Activated T-cell treated with anti-CD3 and anti-CD28 coated beads for 1 hour (primary cell): Measurements from ENCODE around the gene TM7SF3.
"Not testable (repeated sequence)": the region's sequence is repeated elsewhere in the genome, so short reads cannot be mapped to it uniquely, and the experiment has no call there.

Experiments used
- DNase-seq: peaks from one replicate; pipeline ENCODE4 v3.0.0-alpha.2; 2020; ENCODE audit warnings: low read depth

Gene TM7SF3

DNA sequence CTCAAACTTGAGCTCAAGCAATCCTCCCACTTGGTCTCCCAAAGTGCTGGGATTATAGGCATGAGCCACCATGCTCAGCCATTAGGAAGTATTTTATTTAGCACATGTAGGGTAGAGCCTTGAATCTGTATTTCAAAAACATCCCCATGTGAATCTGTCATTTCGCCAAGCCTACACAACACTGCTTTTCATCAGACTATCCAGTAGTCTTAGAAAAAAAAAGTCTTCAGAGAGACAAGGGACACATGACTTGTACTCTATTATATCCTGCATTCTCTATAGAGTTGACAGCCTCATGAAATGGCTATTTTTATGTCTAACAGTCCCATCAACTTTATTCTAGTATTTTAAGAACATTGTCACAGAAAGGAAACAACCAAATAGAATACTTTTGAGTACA is 35.4 kb downstream of the TM7SF3 start:
- no peak for DNase-seq

DNA sequence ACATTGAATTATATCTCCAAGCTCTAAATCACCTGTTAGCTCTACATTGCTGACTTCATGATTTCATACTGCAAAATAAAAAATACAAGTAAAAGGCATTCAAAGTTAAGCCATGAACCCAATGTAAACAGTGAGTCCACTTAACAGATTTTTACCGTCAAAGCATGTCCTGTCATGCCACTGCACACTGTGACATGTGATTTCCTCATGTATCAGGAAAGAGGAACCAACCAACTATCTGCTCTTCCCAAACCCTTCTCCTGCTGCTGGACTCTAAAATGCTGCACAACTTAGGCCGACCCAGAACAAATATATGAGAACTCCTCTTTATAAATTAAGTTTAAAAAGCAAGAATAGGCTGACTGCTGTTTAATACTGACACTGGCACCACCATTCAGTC is 37.5 kb downstream of the TM7SF3 start:
- DNase-seq: no peak

DNA sequence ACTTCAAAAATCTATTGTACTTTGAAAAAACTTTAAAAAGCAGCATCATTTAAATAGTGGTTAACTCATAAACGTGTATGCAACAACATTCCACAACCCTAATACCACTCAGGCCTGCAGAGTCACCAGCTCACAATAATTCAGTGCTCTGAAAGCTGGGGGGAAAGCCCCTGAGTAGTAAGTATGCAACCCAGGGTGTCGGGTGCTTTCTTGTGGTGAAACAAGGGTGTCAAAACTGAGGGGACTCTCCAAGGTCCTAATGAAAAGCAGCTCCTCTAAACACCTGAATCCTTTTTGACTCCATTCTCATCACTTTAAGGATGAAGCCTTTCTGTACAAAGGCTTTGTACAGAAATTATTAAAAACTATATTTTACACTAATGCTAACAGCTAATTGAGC is 42.2 kb downstream of the TM7SF3 start:
- DNase-seq: peak; percentile 20

DNA sequence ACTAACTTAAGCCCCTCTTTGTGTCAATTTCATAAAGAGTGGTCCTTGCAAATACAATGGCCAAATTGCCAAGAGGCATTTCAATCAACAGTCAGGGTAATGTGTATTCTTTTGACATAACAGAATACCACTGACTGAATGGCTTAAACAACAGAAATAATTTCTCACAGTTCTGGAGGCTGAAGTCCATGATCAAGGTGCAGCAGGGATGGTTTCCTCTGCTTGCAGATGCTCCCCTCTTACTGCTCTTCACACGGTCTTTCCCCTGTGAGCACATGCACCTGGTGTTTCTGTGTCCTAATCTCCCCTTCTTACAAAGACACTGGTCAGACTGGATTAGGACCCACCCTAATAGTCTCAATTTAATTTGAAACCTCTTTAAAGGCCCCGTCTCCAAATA is 44.0 kb downstream of the TM7SF3 start:
- DNase-seq: no peak

GRCh38 chr12:26966842-26967241 is 47.3 kb downstream of the TM7SF3 start:
- DNase-seq: no peak

DNA sequence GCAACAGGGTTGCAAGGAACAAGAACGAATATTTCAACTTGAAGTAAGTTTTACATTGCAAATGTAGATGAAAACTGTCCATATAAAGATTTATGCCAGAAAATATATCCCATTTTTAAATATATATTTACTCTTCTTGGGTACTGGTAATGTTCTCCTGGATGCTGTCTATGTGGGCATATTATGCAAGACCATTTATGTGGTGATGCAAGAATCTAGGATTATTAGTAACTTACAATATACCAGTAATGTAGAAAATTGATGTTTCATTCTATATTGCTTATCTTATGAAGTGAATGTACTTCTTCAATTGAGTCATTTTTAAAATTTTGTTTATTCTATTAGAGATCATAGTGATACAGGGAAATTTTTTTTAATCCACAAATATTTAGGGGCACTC is 50.8 kb downstream of the TM7SF3 start:
- DNase-seq: no peak

DNA sequence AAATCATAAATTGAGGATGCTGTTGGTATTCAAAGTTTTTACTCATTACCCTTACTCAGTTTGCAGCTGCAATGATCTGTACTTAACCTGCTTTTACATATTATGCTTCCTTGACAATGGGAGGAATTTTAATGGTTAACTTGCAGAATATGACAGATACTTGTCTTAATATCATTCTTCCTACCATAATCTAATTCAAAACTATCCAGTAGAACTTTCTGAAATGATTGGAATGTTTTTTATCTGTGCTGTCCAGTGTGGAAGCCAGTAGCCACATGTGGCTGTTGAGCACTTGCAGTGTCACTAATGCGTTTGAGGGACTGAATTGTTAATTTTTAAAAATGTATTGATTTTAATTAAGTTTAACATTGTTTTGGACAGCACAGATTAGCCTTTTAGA is 52.4 kb downstream of the TM7SF3 start:
- no peak for DNase-seq

DNA sequence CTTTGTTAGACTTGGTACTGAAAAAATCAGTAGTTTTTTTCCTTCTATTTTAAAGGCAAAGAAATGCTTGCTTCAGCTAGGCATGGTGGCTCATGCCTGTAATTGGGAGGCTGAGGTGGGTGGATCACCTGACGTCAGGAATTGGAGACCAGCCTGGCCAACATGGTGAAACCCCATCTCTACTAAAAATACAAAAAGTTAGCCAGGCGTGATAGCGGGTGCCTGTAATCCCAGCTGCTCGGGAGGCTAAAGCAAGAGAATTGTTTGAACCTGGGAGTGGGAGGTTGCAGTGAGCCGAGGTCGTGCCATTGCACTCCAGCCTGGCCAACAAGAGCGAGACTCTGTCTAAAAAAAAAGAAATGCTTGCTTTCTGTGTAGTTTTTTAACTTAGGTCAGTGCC is 52.8 kb downstream of the TM7SF3 start:
- DNase-seq: not testable (repeated sequence)

DNA sequence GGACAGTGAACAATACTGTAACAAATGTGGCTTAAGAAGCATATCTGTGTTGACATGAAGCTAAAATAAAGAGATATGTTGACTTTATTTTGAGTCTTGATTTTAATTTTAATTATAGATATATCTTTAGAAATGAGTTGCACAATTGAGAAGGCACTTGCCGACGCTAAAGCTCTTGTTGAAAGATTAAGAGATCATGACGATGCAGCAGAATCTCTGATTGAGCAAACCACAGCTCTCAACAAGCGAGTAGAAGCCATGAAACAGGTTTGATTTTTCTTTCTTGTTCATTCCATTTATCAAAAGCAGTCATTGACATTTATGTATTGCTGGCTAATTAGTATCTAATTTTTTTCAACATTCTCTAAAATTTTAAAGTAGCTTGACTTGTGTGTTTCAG is 60.2 kb downstream of the TM7SF3 start:
- DNase-seq: no peak

DNA sequence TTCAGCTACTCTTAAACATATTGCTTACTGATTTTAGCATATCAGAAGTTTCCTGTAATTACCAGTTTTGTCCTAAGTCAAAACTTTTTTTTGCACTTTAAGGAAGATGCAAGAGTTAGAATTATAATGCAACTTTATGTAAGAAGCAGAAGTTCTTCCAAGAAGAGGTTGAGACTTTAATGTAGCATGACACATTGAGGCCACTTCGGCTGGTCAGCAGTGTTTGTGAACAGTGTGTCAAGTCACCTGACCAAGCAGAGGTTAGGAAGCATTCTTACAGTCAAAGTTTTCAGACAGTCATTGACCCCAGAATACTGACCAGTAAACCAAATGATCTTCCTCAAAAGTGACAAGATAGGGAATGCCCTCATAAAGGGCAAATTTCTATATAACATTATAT is 60.7 kb downstream of the TM7SF3 start:
- no peak for DNase-seq

DNA sequence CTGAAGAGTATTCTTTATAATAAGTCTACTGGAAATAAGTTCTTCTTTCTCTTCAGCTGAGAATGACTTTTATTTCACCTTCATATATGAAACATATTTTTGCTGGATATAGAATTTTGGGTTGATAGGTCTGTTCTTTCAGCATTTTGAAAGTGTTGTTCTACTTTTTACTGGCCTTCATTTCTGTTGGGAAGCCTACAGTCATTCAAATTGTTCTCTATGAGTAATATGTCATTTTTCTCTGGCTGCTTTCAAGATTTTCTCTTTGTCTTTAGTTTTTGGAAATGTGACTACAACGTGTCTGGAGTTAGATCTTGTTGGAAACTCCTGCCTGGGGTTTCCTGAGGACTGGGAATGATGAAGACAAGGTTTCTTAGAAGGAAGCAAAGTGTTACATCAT is 65.9 kb downstream of the TM7SF3 start:
- no peak for DNase-seq

DNA sequence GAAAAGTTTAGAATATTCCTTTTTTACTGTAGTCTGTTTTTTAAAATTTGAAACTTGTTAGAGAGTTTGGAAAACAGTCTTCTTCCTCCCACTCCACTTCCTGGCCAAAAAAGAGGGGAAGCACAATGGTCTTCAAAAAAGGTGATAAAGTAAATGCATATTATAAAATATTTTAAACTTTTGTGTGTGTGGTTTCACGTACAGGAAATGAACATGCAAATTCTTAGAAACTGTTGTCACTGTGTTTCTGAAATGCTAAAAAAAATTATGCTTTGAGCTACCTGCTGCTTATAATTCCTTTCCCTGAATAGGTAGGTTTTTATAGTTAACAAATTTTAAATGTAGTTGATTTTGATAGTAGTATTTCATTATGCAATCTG is 73.0 kb downstream of the TM7SF3 start:
- no peak for DNase-seq

- DNase-seq: no peak
Measured at GRCh38 chr12:26940516-26941214, 73.5 kb downstream of the TM7SF3 start.

GRCh38 chr12:26939953-26940352 is 74.2 kb downstream of the TM7SF3 start:
- DNase-seq: no peak

DNA sequence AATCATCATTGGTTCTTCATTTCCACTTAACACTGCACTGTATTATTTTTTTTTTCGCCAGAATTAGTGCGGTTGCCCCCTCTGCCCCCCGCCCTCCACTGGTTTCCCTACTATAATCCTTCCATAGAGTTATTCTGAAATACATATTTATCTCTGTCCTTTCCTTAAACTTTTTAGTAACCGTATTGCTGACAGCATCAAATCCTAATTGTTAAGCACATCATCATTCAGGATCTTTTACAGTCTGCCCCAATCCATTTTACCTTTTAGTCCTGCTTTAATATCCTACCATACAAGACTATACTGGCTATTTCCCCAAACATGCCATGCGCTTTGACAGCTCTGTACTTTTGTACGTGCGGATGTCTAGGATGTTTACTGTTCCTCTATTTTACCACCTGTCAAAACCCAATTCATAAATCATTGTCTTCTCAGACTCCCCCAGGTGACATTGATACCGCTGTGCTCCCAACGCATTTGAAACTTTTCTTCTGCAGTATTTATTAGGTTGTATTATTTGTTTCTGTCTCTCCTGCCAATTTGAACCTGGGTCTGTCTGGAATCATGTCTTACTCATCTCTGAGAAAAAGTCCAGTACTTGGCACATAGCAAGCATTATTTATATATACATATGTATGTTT is 74.9 kb downstream of the TM7SF3 start:
- DNase-seq: no peak

GRCh38 chr12:26938701-26939062 is 75.5 kb downstream of the TM7SF3 start:
- DNase-seq: no peak

- DNase-seq: peak; percentile 93
Measured at GRCh38 chr12:26937863-26938700, 76.1 kb downstream of the TM7SF3 start, which contains the start of the genes FGFR1OP2 and INTS13. Gene FGFR1OP2, plus strand, starts transcription at chr12:26938470. Its CDS starts 15,689 bp downstream, at chr12:26954159. Gene INTS13, minus strand, starts transcription at chr12:26937981. Its CDS starts 1,178 bp downstream, at chr12:26936803.

DNA sequence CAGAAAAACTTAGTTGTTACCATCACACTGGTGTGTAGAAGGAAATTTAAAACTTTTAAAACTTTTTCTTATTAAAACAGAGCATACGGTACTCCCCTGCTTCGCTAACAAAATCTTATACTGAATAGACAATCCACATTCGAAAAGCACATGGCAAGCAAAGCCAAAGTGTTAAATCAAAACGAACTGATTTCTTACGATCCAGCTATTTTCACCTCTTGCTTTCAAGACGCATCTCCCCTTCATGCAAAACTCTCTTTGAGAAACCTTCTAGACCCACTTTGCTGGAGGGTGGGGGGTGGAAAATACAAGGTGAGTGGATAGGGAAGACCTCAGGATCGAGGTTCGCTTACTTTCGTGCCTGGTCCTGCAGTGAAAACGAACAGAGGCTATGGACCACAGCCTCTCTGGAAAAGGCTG is 76.7 kb downstream of the TM7SF3 start:
- DNase-seq: no peak

GRCh38 chr12:26936559-26937442 is 77.4 kb downstream of the TM7SF3 start:
- no peak for DNase-seq

- DNase-seq: no peak
Measured at GRCh38 chr12:26935636-26936378, 78.4 kb downstream of the TM7SF3 start.

GRCh38 chr12:26929590-26929989 is 84.6 kb downstream of the TM7SF3 start:
- DNase-seq: no peak
